Measurements from ENCODE around the gene AHCTF1. TPM values are rescaled to one million over a fixed set of nuclear protein-coding genes. Genes with fewer than 3 reads are reported as not detected.
"Not testable (repeated sequence)": the region's sequence is repeated elsewhere in the genome, so short reads cannot be mapped to it uniquely, and the experiment has no call there.

AHCTF1 gene
- total RNA-seq, 2 donors from 2014 or later, result 36.9 to 41.9 TPM

GRCh38 chr1:246825557-246826175, 106.1 kb downstream of the AHCTF1 start:
- H3K36me3 Mint-ChIP-seq (ENCODE audit: low read depth), result peaks cover 5% of the 10 kb centered on the region
- Histone ChIP-seq H3K9me3 (ENCODE audit: control insufficient read depth, low read length) (peaks cover 17% of the 10 kb centered on the region), H3K9ac (ENCODE audit: extremely low read depth, low read length, poor library complexity, severe bottlenecking) (no peak overlapping the region), H3K36me3 (ENCODE audit: control insufficient read depth, insufficient read depth, low read length) (no peaks in the 10 kb centered on the region), H3K27ac (ENCODE audit: low read depth, low read length) (no peak overlapping the region), H3K4me3 (ENCODE audit: low read length) (no peak overlapping the region), H3K27me3 (ENCODE audit: control insufficient read depth, insufficient read depth, low read length, poor library complexity, severe bottlenecking) (no peaks in the 10 kb centered on the region), H3K4me1 (ENCODE audit: control insufficient read depth, insufficient read depth, low read length) (no peaks in the 10 kb centered on the region)
- WGBS, 2 experiments (ENCODE audit: insufficient coverage in 1 of 2, insufficient read length in 1 of 2), result 88 to 93% methylated on average over 1 of the region's 1 CpG
- no peaks in the 10 kb centered on the region for H3K27me3 Mint-ChIP-seq (ENCODE audit: insufficient read depth)
- TF ChIP-seq CTCF (conservative IDR thresholded peaks at IDR 0.05), result no peak
- no peak for DNase-seq
- H3K4me1 Mint-ChIP-seq, result no peaks in the 10 kb centered on the region
- H3K27ac Mint-ChIP-seq, result no peak overlapping the region
- peaks cover 24% of the 10 kb centered on the region for H3K9me3 Mint-ChIP-seq
- H3K4me3 Mint-ChIP-seq, result no peak overlapping the region

GRCh38 chr1:246824541-246824940, 107.2 kb downstream of the AHCTF1 start:
- no peak for TF ChIP-seq CTCF (conservative IDR thresholded peaks at IDR 0.05)
- Histone ChIP-seq H3K4me1 (ENCODE audit: control insufficient read depth, insufficient read depth, low read length) (no peaks in the 10 kb centered on the region), H3K27ac (ENCODE audit: low read depth, low read length) (no peak overlapping the region), H3K36me3 (ENCODE audit: control insufficient read depth, insufficient read depth, low read length) (no peaks in the 10 kb centered on the region), H3K27me3 (ENCODE audit: control insufficient read depth, insufficient read depth, low read length, poor library complexity, severe bottlenecking) (no peaks in the 10 kb centered on the region), H3K4me3 (ENCODE audit: low read length) (no peak overlapping the region), H3K9me3 (ENCODE audit: control insufficient read depth, low read length) (peaks cover 11% of the 10 kb centered on the region), H3K9ac (ENCODE audit: extremely low read depth, low read length, poor library complexity, severe bottlenecking) (no peak overlapping the region)
- peaks cover 5% of the 10 kb centered on the region for H3K36me3 Mint-ChIP-seq (ENCODE audit: low read depth)
- H3K27me3 Mint-ChIP-seq (ENCODE audit: insufficient read depth), result no peaks in the 10 kb centered on the region
- DNase-seq, result no peak
- no peak overlapping the region for H3K27ac Mint-ChIP-seq
- no peak overlapping the region for H3K4me3 Mint-ChIP-seq
- 93 to 95% methylated on average over 2 of the region's 2 CpGs for WGBS, 2 experiments (ENCODE audit: insufficient coverage in 1 of 2, insufficient read length in 1 of 2)
- peaks cover 18% of the 10 kb centered on the region for H3K9me3 Mint-ChIP-seq
- H3K4me1 Mint-ChIP-seq, result no peaks in the 10 kb centered on the region

- not testable (repeated sequence) for H3K9me3 ChIP-seq (ENCODE audit: control insufficient read depth, low read length); H3K4me1 ChIP-seq (ENCODE audit: control insufficient read depth, insufficient read depth, low read length); H3K9me3 Mint-ChIP-seq; H3K27ac Mint-ChIP-seq; H3K4me3 Mint-ChIP-seq; H3K4me1 Mint-ChIP-seq; H3K9ac ChIP-seq (ENCODE audit: extremely low read depth, low read length, poor library complexity, severe bottlenecking); H3K27me3 Mint-ChIP-seq (ENCODE audit: insufficient read depth); H3K27ac ChIP-seq (ENCODE audit: low read depth, low read length); H3K36me3 ChIP-seq (ENCODE audit: control insufficient read depth, insufficient read depth, low read length); H3K4me3 ChIP-seq (ENCODE audit: low read length); DNase-seq; H3K27me3 ChIP-seq (ENCODE audit: control insufficient read depth, insufficient read depth, low read length, poor library complexity, severe bottlenecking); H3K36me3 Mint-ChIP-seq (ENCODE audit: low read depth)
- 88 to 93% methylated on average over 6 to 7 of the region's 7 CpGs for WGBS, 2 experiments (ENCODE audit: insufficient coverage in 1 of 2, insufficient read length in 1 of 2)
Observed at GRCh38 chr1:246822154-246822553, 109.6 kb downstream of the AHCTF1 start.

GRCh38 chr1:246820666-246821065, 111.1 kb downstream of the AHCTF1 start:
- H3K27me3 Mint-ChIP-seq (ENCODE audit: insufficient read depth), result no peaks in the 10 kb centered on the region
- no peak overlapping the region for H3K27ac Mint-ChIP-seq
- no peak for TF ChIP-seq CTCF (conservative IDR thresholded peaks at IDR 0.05)
- peaks cover 2% of the 10 kb centered on the region for H3K9me3 Mint-ChIP-seq
- Histone ChIP-seq H3K27me3 (ENCODE audit: control insufficient read depth, insufficient read depth, low read length, poor library complexity, severe bottlenecking) (no peaks in the 10 kb centered on the region), H3K36me3 (ENCODE audit: control insufficient read depth, insufficient read depth, low read length) (no peaks in the 10 kb centered on the region), H3K9me3 (ENCODE audit: control insufficient read depth, low read length) (no peaks in the 10 kb centered on the region), H3K9ac (ENCODE audit: extremely low read depth, low read length, poor library complexity, severe bottlenecking) (no peak overlapping the region), H3K4me3 (ENCODE audit: low read length) (no peak overlapping the region), H3K27ac (ENCODE audit: low read depth, low read length) (no peak overlapping the region), H3K4me1 (ENCODE audit: control insufficient read depth, insufficient read depth, low read length) (no peaks in the 10 kb centered on the region)
- H3K4me3 Mint-ChIP-seq, result no peak overlapping the region
- no peaks in the 10 kb centered on the region for H3K36me3 Mint-ChIP-seq (ENCODE audit: low read depth)
- 91 to 95% methylated on average over 6 to 7 of the region's 7 CpGs for WGBS, 2 experiments (ENCODE audit: insufficient coverage in 1 of 2, insufficient read length in 1 of 2)
- no peaks in the 10 kb centered on the region for H3K4me1 Mint-ChIP-seq
- DNase-seq, result no peak

- not testable (repeated sequence) for DNase-seq; H3K27me3 ChIP-seq (ENCODE audit: control insufficient read depth, insufficient read depth, low read length, poor library complexity, severe bottlenecking); H3K27ac Mint-ChIP-seq; H3K4me1 Mint-ChIP-seq; H3K4me3 Mint-ChIP-seq; H3K36me3 ChIP-seq (ENCODE audit: control insufficient read depth, insufficient read depth, low read length); H3K27me3 Mint-ChIP-seq (ENCODE audit: insufficient read depth); H3K9me3 ChIP-seq (ENCODE audit: control insufficient read depth, low read length); H3K9ac ChIP-seq (ENCODE audit: extremely low read depth, low read length, poor library complexity, severe bottlenecking); H3K4me3 ChIP-seq (ENCODE audit: low read length); H3K36me3 Mint-ChIP-seq (ENCODE audit: low read depth); H3K27ac ChIP-seq (ENCODE audit: low read depth, low read length); H3K9me3 Mint-ChIP-seq; H3K4me1 ChIP-seq (ENCODE audit: control insufficient read depth, insufficient read depth, low read length)
- 87 to 100% methylated on average over 1 of the region's 9 CpGs for WGBS, 2 experiments (ENCODE audit: insufficient coverage in 1 of 2, insufficient read length in 1 of 2)
Observed at GRCh38 chr1:246817778-246818177, 114.0 kb downstream of the AHCTF1 start.

Measured in endodermal cell (in vitro differentiated cells).